Urinary bladder (tissue), 4 donors: ENCODE measurements around the gene RPL7A. TPM values are rescaled to one million over a fixed set of nuclear protein-coding genes. Genes with fewer than 3 reads are reported as not detected.
"Not testable (repeated sequence)": the region's sequence is repeated elsewhere in the genome, so short reads cannot be mapped to it uniquely, and the experiment has no call there.

Source experiments
- DNase-seq: peaks from one replicate; pipeline ENCODE4 v3.0.0-alpha.2; 2015; ENCODE audit errors: extremely low spot score
- H3K27ac ChIP-seq: one replicate; pipeline ENCODE4 v1.5.1; 2013; ENCODE audit warnings: low read depth, mild to moderate bottlenecking, moderate library complexity
- H3K36me3 ChIP-seq: one replicate; pipeline ENCODE4 v1.6.1; 2013; ENCODE audit warnings: mild to moderate bottlenecking, moderate library complexity; ENCODE audit not compliant: insufficient read depth
- H3K4me1 ChIP-seq: one replicate; pipeline ENCODE4 v1.6.1; 2013; ENCODE audit warnings: mild to moderate bottlenecking, moderate library complexity; ENCODE audit not compliant: insufficient read depth
- H3K4me3 ChIP-seq: one replicate; pipeline ENCODE4 v1.5.1; 2013; ENCODE audit warnings: low read depth, low read length
- WGBS: extraction: QIAGEN DNeasy Blood & Tissue Kit; methylation state at CpG from one replicate; pipeline ENCODE4 v1.1.7; 2013; 5-methylcytosine and 5-hydroxymethylcytosine counted together
- polyA plus RNA-seq: library from polyadenylated mRNA; stranded (reverse); fragments of 200-250 nt; gene quantifications from one replicate; pipeline ENCODE4 v1.2.3, GENCODE V29; 2013
- total RNA-seq: library from RNA; depleted of rRNA; stranded (reverse); fragments of >200 nt; gene quantifications from one replicate; pipeline ENCODE4 v1.2.3, GENCODE V29; 2014
- donor health status: healthy with polysubstance abuse.
- donor health status: healthy.

RPL7A gene
- total and polyA plus RNA-seq, 2 donors = 1,153 to 2,769 TPM

DNA sequence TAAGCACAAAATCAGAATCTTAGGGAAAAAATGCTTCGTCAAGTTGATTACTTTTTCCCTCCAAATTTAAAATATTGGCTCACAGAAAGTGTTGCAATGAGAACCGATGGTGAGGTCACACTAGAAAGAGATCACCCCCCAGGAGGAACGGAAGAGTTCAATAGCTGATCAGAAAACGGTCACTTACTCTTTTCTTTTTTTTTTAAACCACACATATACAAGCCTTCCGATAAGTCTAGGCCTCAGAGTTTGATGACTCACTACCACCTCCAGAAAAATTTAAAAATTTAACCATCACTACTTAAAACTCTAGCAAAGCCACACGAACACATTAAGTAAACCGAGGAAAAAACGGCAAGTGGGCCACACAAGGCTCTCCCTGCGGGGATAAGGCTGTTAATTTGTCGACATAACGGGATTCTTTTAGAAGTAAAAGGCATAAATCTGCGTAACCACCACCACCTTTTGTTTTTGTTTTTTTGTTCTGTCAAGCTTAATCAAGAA lies 26.6 kb downstream of the RPL7A start:
- H3K4me1 ChIP-seq = peaks cover 3% of the 10 kb centered on the region
- peak overlapping the region; percentile 99 for H3K4me3 ChIP-seq

DNA sequence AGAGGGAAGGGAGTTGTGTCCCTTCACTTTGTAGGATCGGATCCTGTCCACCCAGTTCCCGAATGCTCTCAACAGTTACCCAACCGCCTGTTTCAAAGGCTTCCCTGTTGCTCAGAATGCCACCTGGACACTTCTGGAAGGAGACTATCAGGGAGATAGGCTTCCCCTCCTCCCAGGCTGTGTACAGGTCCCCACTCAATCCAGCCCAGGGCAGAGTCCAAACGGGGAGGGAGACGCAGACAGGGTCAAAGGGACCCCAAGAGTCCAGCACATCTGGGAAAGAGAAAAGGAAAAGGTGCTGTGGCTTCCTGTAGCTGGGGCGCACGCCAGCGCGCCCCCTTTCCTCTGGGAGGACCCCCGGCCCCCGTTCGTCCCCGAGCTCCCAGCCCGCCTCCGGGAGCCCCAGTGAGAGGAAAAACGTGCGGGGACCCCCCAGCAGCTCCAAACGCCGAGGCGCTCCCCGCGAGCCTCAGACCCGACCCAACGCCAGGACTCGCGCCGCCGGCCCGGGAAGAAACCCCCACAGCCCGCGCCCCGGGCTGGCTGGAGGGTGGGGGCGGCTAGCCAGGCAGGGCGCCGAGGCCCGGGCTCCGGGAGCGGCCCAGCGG lies 27.2 kb downstream of the RPL7A start:
- peak overlapping the region; percentile 97 for H3K27ac ChIP-seq
- no peaks in the 10 kb centered on the region for H3K36me3 ChIP-seq
- WGBS = under 1% methylated on average over 39 of the region's 39 CpGs
- DNase-seq = no peak
- H3K4me1 ChIP-seq = peaks cover 3% of the 10 kb centered on the region
- H3K4me3 ChIP-seq = peak overlapping the region; percentile 99

More for the DNA sequence above, 26.6 kb downstream of the RPL7A start:
- no peak for DNase-seq
- no peaks in the 10 kb centered on the region for H3K36me3 ChIP-seq
- no peak overlapping the region for H3K27ac ChIP-seq
- WGBS = 16% methylated on average over 12 of the region's 12 CpGs

GRCh38 chr9:133375724-133376654 lies 28.0 kb downstream of the RPL7A start, which contains the start of the genes STKLD1 and SURF4:
STKLD1 (plus strand) TSS chr9:133376366; CDS start chr9:133376474, 108 bp downstream.
SURF4 (minus strand) TSS chr9:133376060; CDS start chr9:133375969, 91 bp downstream.
- peaks cover 3% of the 10 kb centered on the region for H3K4me1 ChIP-seq
- no peaks in the 10 kb centered on the region for H3K36me3 ChIP-seq
- peak within 1 kb of the TSS; percentile 97 for H3K27ac ChIP-seq
- H3K4me3 ChIP-seq = peak within 1 kb of the TSS; percentile 99
- under 1% methylated on average over 120 of the region's 120 CpGs for WGBS
- peak; percentile 78 for DNase-seq

GRCh38 chr9:133377280-133377679 lies 29.3 kb downstream of the RPL7A start:
- not testable (repeated sequence) for H3K36me3 ChIP-seq, H3K27ac ChIP-seq, H3K4me3 ChIP-seq, DNase-seq, H3K4me1 ChIP-seq
- WGBS = 93% methylated on average over 14 of the region's 14 CpGs

- H3K4me1 ChIP-seq = peaks cover 3% of the 10 kb centered on the region
- WGBS = 72% methylated on average over 6 of the region's 6 CpGs
- no peak overlapping the region for H3K27ac ChIP-seq
- H3K4me3 ChIP-seq = no peak overlapping the region
- H3K36me3 ChIP-seq = no peaks in the 10 kb centered on the region
- no peak for DNase-seq
These were observed 29.8 kb downstream of the RPL7A start for GRCh38 chr9:133377721-133378216.

GRCh38 chr9:133378408-133378962 lies 30.5 kb downstream of the RPL7A start:
- no peak for DNase-seq
- Histone ChIP-seq H3K4me3 (no peak overlapping the region), H3K27ac (no peak overlapping the region), H3K4me1 (peaks cover 3% of the 10 kb centered on the region), H3K36me3 (no peaks in the 10 kb centered on the region)
- WGBS = 88% methylated on average over 1 of the region's 1 CpG

- WGBS = 91% methylated on average over 14 of the region's 14 CpGs
- H3K4me1 ChIP-seq = peaks cover 3% of the 10 kb centered on the region
- no peaks in the 10 kb centered on the region for H3K36me3 ChIP-seq
- DNase-seq = no peak
- H3K27ac ChIP-seq = no peak overlapping the region
- H3K4me3 ChIP-seq = no peak overlapping the region
These were observed 31.4 kb downstream of the RPL7A start for GRCh38 chr9:133379153-133380086.

DNA sequence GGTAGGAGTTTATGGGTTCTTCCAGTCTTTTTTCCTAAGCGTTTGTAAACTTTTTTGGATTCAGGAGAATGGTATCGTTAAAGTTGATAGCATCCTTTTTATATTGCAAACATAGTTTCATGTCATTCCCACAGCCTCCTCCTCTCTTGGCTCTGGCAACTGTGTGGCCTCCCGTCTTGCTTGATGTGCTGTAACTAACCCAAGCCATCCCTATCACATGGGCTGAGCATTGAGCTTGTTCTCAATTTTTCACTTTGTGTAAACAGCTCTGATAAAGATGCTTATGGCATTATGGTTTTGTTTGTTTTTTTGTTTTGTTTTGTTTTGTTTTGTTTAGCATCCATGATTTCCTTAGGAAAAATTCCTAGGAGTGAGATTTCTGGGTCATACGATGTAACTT lies 32.7 kb downstream of the RPL7A start:
- H3K4me3 ChIP-seq = no peak overlapping the region
- no peak overlapping the region for H3K27ac ChIP-seq
- H3K4me1 ChIP-seq = peaks cover 3% of the 10 kb centered on the region
- no peak for DNase-seq
- no peaks in the 10 kb centered on the region for H3K36me3 ChIP-seq
- 67% methylated on average over 4 of the region's 4 CpGs for WGBS

DNA sequence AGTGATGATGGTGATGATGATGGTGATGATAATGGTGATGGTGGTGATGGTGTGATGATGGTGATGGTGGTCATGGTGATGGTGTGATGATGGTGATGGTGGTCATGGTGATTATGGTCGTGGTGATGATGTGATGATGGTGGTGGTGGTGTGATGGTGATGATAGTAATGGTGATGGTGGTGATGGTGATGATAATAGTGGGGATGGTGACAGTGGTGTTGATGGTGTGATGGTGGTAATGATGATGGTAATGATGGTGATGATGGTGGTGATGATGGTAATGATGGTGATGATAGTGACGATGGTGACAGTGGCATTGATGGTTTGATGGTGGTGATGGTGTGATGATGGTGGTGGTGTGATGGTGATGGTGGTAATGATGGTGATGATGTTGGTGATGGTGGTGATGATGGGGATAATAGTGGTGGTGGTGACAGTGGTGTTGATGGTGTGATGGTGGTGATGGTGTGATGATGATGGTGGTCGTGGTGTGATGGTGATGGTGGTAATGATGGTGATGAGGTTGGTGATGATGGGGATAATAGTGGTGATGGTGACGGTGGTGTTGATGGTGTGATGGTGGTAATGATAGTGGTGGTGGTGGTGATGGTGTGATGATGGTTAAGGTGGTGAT lies 34.6 kb downstream of the RPL7A start:
- DNase-seq = no peak
- Histone ChIP-seq H3K4me3 (no peak overlapping the region), H3K27ac (no peak overlapping the region), H3K36me3 (no peaks in the 10 kb centered on the region), H3K4me1 (no peaks in the 10 kb centered on the region)
- 78% methylated on average over 4 of the region's 4 CpGs for WGBS

DNA sequence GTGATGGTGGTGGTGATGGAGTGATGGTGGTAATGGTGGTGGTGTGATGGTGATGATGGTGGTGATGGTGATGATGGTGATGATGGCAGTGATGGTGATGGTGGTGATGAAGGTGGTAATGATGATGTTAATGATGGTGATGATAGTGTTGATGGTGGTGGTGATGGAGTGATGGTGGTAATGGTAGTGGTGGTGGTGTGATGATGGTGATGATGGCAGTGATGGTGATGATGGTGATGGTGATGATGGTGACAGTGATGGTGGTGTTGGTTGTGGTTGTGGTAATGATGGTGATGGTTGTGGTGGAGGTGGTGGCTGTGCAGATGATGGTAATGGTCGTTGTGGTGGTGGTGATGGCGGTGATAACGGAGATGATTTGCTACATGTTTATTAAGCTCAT lies 35.4 kb downstream of the RPL7A start:
- no peak for DNase-seq
- no peaks in the 10 kb centered on the region for H3K36me3 ChIP-seq
- 96% methylated on average over 3 of the region's 3 CpGs for WGBS
- H3K4me1 ChIP-seq = no peaks in the 10 kb centered on the region
- H3K27ac ChIP-seq = no peak overlapping the region
- no peak overlapping the region for H3K4me3 ChIP-seq

DNA sequence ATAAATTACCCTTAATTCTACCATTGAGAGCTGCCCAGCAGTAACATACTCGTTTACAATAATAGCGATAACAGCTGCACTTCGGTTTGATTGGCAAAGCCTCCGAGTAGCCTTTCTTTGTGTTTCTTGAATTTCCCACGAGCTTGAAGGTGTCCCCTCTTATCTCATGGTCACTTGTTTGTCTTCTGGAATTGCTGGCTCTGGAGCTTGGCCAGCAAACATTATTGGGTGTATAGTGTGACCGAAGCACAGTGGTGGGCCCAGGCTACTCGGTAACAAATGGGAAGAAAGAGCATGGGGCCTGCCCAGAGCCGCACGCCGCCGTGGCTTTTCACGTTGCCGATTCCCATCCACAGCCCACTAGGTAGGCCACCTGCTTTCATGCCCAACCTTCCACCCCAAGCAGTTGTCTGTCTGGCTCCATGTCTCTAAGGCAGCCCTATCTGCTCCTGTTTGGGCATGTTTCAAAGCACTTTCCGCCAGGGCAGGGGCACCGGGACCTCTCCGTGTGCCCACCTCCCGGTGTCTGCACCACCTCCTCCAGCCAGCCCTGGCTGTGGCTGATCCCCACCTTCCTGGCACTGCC lies 36.8 kb downstream of the RPL7A start:
- Histone ChIP-seq H3K36me3 (no peaks in the 10 kb centered on the region), H3K4me1 (no peaks in the 10 kb centered on the region), H3K4me3 (no peak overlapping the region), H3K27ac (no peak overlapping the region)
- WGBS = 82% methylated on average over 17 of the region's 17 CpGs
- DNase-seq = no peak

DNA sequence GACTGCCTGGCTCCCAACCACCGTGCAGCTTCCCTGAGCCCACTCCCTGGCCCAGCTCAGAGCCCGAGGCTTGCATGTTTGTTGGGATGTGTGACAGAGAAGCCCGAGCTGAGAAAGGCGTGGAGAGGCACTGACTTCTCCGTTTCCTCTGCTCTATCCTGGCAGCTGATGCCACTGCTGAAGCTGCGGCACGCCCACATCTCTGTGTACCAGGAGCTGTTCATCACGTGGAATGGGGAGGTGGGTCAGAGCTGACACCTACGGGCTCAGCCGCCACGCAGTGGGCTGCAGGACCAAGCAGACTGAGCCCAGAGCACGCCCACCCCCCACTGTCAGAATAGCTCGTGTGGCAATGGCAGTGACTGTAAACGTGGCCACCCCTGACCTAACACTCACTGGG lies 37.4 kb downstream of the RPL7A start:
- DNase-seq = no peak
- Histone ChIP-seq H3K4me3 (no peak overlapping the region), H3K36me3 (no peaks in the 10 kb centered on the region), H3K27ac (no peak overlapping the region), H3K4me1 (no peaks in the 10 kb centered on the region)
- WGBS = 87% methylated on average over 14 of the region's 14 CpGs
